H9 (cell line): Measurements from ENCODE around the gene MCAM. TPM values are rescaled to one million over a fixed set of nuclear protein-coding genes. Genes with fewer than 3 reads are reported as not detected.

Experiments
- DNase-seq: peaks from one replicate; pipeline ENCODE4 v3.0.0-alpha.2; 2017
- H2AFZ ChIP-seq: one replicate; pipeline ENCODE4 v1.6.1; 2013; ENCODE audit warnings: mild to moderate bottlenecking, low read length, control low read depth, moderate library complexity
- H2AK5ac ChIP-seq: 2 replicates; pipeline ENCODE4 v1.6.1; 2013; ENCODE audit warnings: low read length, control low read depth, mixed read lengths; ENCODE audit not compliant: insufficient read length
- H2BK120ac ChIP-seq: one replicate; pipeline ENCODE4 v1.6.1; 2013; ENCODE audit warnings: low read depth, mild to moderate bottlenecking, low read length, control low read depth, inconsistent platforms; ENCODE audit not compliant: poor library complexity, severe bottlenecking
- H2BK12ac ChIP-seq: 2 replicates; pipeline ENCODE4 v1.6.1; 2013; ENCODE audit warnings: low read length, control low read depth, mixed read lengths, low read depth; ENCODE audit not compliant: insufficient read length
- H2BK15ac ChIP-seq: 2 replicates; pipeline ENCODE4 v1.6.1; 2013; ENCODE audit warnings: low read depth, low read length, control low read depth
- H2BK20ac ChIP-seq: one replicate; pipeline ENCODE4 v1.6.1; 2013; ENCODE audit warnings: low read depth, mild to moderate bottlenecking, low read length, control low read depth, inconsistent platforms; ENCODE audit not compliant: poor library complexity, severe bottlenecking
- H2BK5ac ChIP-seq: 2 replicates; pipeline ENCODE4 v1.6.1; 2013; ENCODE audit warnings: low read length, control low read depth, mixed read lengths; ENCODE audit not compliant: insufficient read length
- H3K14ac ChIP-seq: 2 replicates; pipeline ENCODE4 v1.6.1; 2013; ENCODE audit warnings: low read length, control low read depth; ENCODE audit not compliant: insufficient read depth
- H3K18ac ChIP-seq: 2 replicates; pipeline ENCODE4 v1.6.1; 2013; ENCODE audit warnings: low read depth, mild to moderate bottlenecking, mixed read lengths, low read length, control low read depth; ENCODE audit not compliant: insufficient read length
- H3K23ac ChIP-seq: 2 replicates; pipeline ENCODE4 v1.6.1; 2013; ENCODE audit warnings: low read length, control low read depth, mixed read lengths, low read depth; ENCODE audit not compliant: insufficient read length
- H3K23me2 ChIP-seq: 2 replicates; pipeline ENCODE4 v1.6.1; 2013; ENCODE audit warnings: low read depth, mild to moderate bottlenecking, mixed read lengths, low read length, control low read depth; ENCODE audit not compliant: insufficient read length, poor library complexity, severe bottlenecking
- H3K27ac ChIP-seq: 2 replicates; pipeline ENCODE4 v1.5.1; 2013; ENCODE audit warnings: low read length, control low read depth, mixed read lengths, low read depth; ENCODE audit not compliant: insufficient read length
- H3K27me3 ChIP-seq: 2 replicates; pipeline ENCODE4 v1.6.1; 2013; ENCODE audit warnings: low read length, control low read depth, inconsistent platforms; ENCODE audit not compliant: insufficient read depth
- H3K4ac ChIP-seq: 2 replicates; pipeline ENCODE4 v1.6.1; 2013; ENCODE audit warnings: low read depth, mild to moderate bottlenecking, control low read depth, inconsistent platforms, low read length, moderate library complexity
- H3K4me1 ChIP-seq: 2 replicates; pipeline ENCODE4 v1.6.1; 2013; ENCODE audit warnings: low read length, control low read depth, inconsistent platforms; ENCODE audit not compliant: insufficient read depth
- H3K4me2 ChIP-seq: 2 replicates; pipeline ENCODE4 v1.6.1; 2013; ENCODE audit warnings: low read length, control low read depth, mixed read lengths; ENCODE audit not compliant: insufficient read length, insufficient read depth
- H3K56ac ChIP-seq: 2 replicates; pipeline ENCODE4 v1.6.1; 2013; ENCODE audit warnings: low read depth, mild to moderate bottlenecking, mixed read lengths, low read length, control low read depth; ENCODE audit not compliant: insufficient read length
- H3K79me1 ChIP-seq: 2 replicates; pipeline ENCODE4 v1.6.1; 2013; ENCODE audit warnings: low read depth, mild to moderate bottlenecking, moderate library complexity, low read length, control low read depth, inconsistent platforms; ENCODE audit not compliant: insufficient read depth, poor library complexity, severe bottlenecking
- H3K79me2 ChIP-seq: 2 replicates; pipeline ENCODE4 v1.6.1; 2013; ENCODE audit warnings: low read length, control low read depth, inconsistent platforms; ENCODE audit not compliant: insufficient read depth
- H3K9ac ChIP-seq: 2 replicates; pipeline ENCODE4 v1.6.1; 2013; ENCODE audit warnings: low read length, control low read depth, mixed read lengths; ENCODE audit not compliant: insufficient read length; ENCODE audit errors: extremely low read depth
- H3K9me3 ChIP-seq: one replicate; pipeline ENCODE4 v1.6.1; 2013; ENCODE audit warnings: low read depth, low read length, inconsistent platforms; ENCODE audit not compliant: control insufficient read depth
- H3T11ph ChIP-seq: one replicate; pipeline ENCODE4 v1.6.1; 2013; ENCODE audit warnings: mild to moderate bottlenecking, low read length, control low read depth, inconsistent platforms
- H4K20me1 ChIP-seq: one replicate; pipeline ENCODE4 v1.6.1; 2013; ENCODE audit not compliant: control insufficient read depth, insufficient read length, insufficient read depth
- H4K5ac ChIP-seq: 2 replicates; pipeline ENCODE4 v1.6.1; 2013; ENCODE audit warnings: low read depth, mild to moderate bottlenecking, mixed read lengths, low read length, control low read depth; ENCODE audit not compliant: insufficient read length
- H4K8ac ChIP-seq: replicated peaks from 2 replicates; pipeline ENCODE4 v1.6.1; 2013; ENCODE audit warnings: low read length, control low read depth, mixed read lengths, low read depth; ENCODE audit not compliant: insufficient read length
- H4K91ac ChIP-seq: 2 replicates; pipeline ENCODE4 v1.6.1; 2013; ENCODE audit warnings: low read depth, mild to moderate bottlenecking, moderate library complexity, mixed read lengths, low read length, control low read depth; ENCODE audit not compliant: insufficient read length
- H3K27ac Mint-ChIP-seq, 3 experiments: 2 replicates in 2 of 3; 3 replicates in 1 of 3; pipeline ENCODE4 v1.8.0; 2020 to 2021; ENCODE audit warnings: mixed read lengths in 3 of 3, mild to moderate bottlenecking in 1 of 3, moderate library complexity in 1 of 3
- H3K27me3 Mint-ChIP-seq: 2 replicates; pipeline ENCODE4 v1.8.0; 2021; ENCODE audit warnings: low read depth, mild to moderate bottlenecking, moderate library complexity, mixed read lengths
- H3K36me3 Mint-ChIP-seq, 3 experiments: 2 replicates in 2 of 3; 3 replicates in 1 of 3; pipeline ENCODE4 v1.8.0; 2020 to 2021; ENCODE audit warnings: low read depth in 3 of 3, mixed read lengths in 3 of 3; ENCODE audit not compliant: insufficient read depth in 1 of 3
- H3K4me1 Mint-ChIP-seq, 2 experiments: 2 replicates each; pipeline ENCODE4 v1.8.0; 2020; ENCODE audit warnings: mixed read lengths in 2 of 2
- H3K4me3 Mint-ChIP-seq, 2 experiments: 2 replicates in 1 of 2; 3 replicates in 1 of 2; pipeline ENCODE4 v1.8.0; 2020 to 2021; ENCODE audit warnings: mild to moderate bottlenecking in 2 of 2, mixed read lengths in 2 of 2, moderate library complexity in 1 of 2
- H3K9me3 Mint-ChIP-seq, 2 experiments: 2 replicates in 1 of 2; 3 replicates in 1 of 2; pipeline ENCODE4 v1.8.0; 2020; ENCODE audit warnings: mild to moderate bottlenecking in 2 of 2, mixed read lengths in 2 of 2, moderate library complexity in 1 of 2
- CTCF ChIP-seq: fragments of 200-600 bp; sonication (generic); conservative IDR thresholded peaks from 3 replicates; pipeline ENCODE4 v1.8.0; 2021; ENCODE audit warnings: antibody characterized with exemption, mild to moderate bottlenecking
- WGBS: extraction: QIAGEN DNeasy Blood & Tissue Kit; methylation state at CpG from one replicate; pipeline ENCODE4 v1.1.7; 2013; ENCODE audit warnings: missing lambda C conversion rate, low lambda C conversion rate, mixed read lengths; ENCODE audit not compliant: insufficient read length; ENCODE audit errors: extremely low coverage; 5-methylcytosine and 5-hydroxymethylcytosine counted together
- total RNA-seq: library from RNA; stranded (reverse); gene quantifications from 2 replicates; pipeline ENCODE4 v1.2.1, GENCODE V29; 2021

MCAM gene
- total RNA-seq, 1 experiment from 2014 or later: 21.5 TPM

GRCh38 chr11:119295178-119295577 is 21.8 kb downstream of the MCAM start:
- Histone ChIP-seq H2AK5ac (no peak overlapping the region), H2BK15ac (no peak overlapping the region), H3K23ac (no peak overlapping the region), H3K23me2 (no peaks in the 10 kb centered on the region), H3K79me2 (no peaks in the 10 kb centered on the region), H3K18ac (no peak overlapping the region), H2BK5ac (no peak overlapping the region), H2BK20ac (no peak overlapping the region), H3K4ac (no peak overlapping the region), H3K9ac (no peak overlapping the region), H2AFZ (no peak overlapping the region), H2BK12ac (no peak overlapping the region), H3K79me1 (no peaks in the 10 kb centered on the region), H4K8ac (no peak overlapping the region), H3K27me3 (no peaks in the 10 kb centered on the region), H3K9me3 (no peaks in the 10 kb centered on the region), H4K5ac (no peak overlapping the region), H3K14ac (no peak overlapping the region), H3K56ac (no peak overlapping the region), H3K4me2 (no peak overlapping the region), H2BK120ac (no peak overlapping the region), H3K27ac (no peak overlapping the region), H3K4me1 (no peaks in the 10 kb centered on the region), H4K20me1 (no peaks in the 10 kb centered on the region), H3T11ph (no peak overlapping the region), H4K91ac (no peak overlapping the region)
- WGBS: no CpG with 5 or more reads among the region's 3 CpGs
- DNase-seq: no peak
- H3K4me1 Mint-ChIP-seq: no peaks in the 10 kb centered on the region
- H3K27me3 Mint-ChIP-seq: no peaks in the 10 kb centered on the region
- no peak overlapping the region for H3K27ac Mint-ChIP-seq
- H3K9me3 Mint-ChIP-seq: peaks cover 0 to 4% of the 10 kb centered on the region in 2 experiments; a peak in 1 of 5 replicates
- no peak overlapping the region for H3K4me3 Mint-ChIP-seq
- peaks cover 29 to 63% (median 53%) of the 10 kb centered on the region in 3 experiments; a peak in 6 of 7 replicates for H3K36me3 Mint-ChIP-seq
- 0 out of 3 replicates have a peak, but pooled peaks have one; percentile 17 for TF ChIP-seq CTCF
